Esophagus muscularis mucosa (tissue), 4 donors: Measurements from ENCODE around the gene ANGPTL4. TPM values are rescaled to one million over a fixed set of nuclear protein-coding genes. Genes with fewer than 3 reads are reported as not detected.

Experiments
- DNase-seq: peaks from one replicate; pipeline ENCODE4 v3.0.0-alpha.2; 2017; ENCODE audit errors: extremely low spot score
- H3K27ac ChIP-seq, 4 donors: fragments of 200-600 bp; sonication (generic); replicated peaks in 1 of 4; 1 replicate in 3 of 4; 2 replicates in 1 of 4; pipeline ENCODE4 v1.5.1; 2016 to 2019; ENCODE audit warnings: mild to moderate bottlenecking in 1 of 4
- H3K27me3 ChIP-seq, 4 donors: fragments of 200-600 bp; sonication (generic); one replicate each; pipeline versions ENCODE4 v1.5.1 to v1.6.0; 2016 to 2019
- H3K36me3 ChIP-seq, 4 donors: fragments of 200-600 bp; sonication (generic); one replicate each; pipeline ENCODE4 v1.5.1; 2016 to 2019
- H3K4me1 ChIP-seq, 4 donors: fragments of 200-600 bp; sonication (generic); one replicate each; pipeline ENCODE4 v1.5.1; 2016 to 2019
- H3K4me3 ChIP-seq, 4 donors: fragments of 200-600 bp; sonication (generic); 1 replicate in 2 of 4; 2 replicates in 2 of 4; pipeline ENCODE4 v1.5.1; 2016 to 2019; ENCODE audit warnings: mild to moderate bottlenecking in 4 of 4, moderate library complexity in 1 of 4
- H3K9me3 ChIP-seq, 4 donors: fragments of 200-600 bp; sonication (generic); 1 replicate in 3 of 4; 2 replicates in 1 of 4; pipeline ENCODE4 v1.5.1; 2016 to 2019
- EP300 ChIP-seq: sonication (generic); formaldehyde crosslinking; IDR thresholded peaks from one replicate; pipeline ENCODE4 v1.6.1; 2017; ENCODE audit warnings: antibody characterized with exemption
- POLR2A ChIP-seq: fragments of 450-650 bp; IDR thresholded peaks from one replicate; pipeline ENCODE4 v1.6.1; 2017; ENCODE audit warnings: antibody characterized with exemption, moderate library complexity, mild to moderate bottlenecking, low read depth
- POLR2AphosphoS5 ChIP-seq, 2 donors: sonication (generic); formaldehyde crosslinking; IDR thresholded peaks; one replicate each; pipeline ENCODE4 v1.6.1; 2017; ENCODE audit warnings: antibody characterized with exemption in 2 of 2
- WGBS: methylation state at CpG from one replicate; pipeline ENCODE4 v1.1.5; 2018; 5-methylcytosine and 5-hydroxymethylcytosine counted together
- intact Hi-C: fragments of 100-400 bp; cut with DNase I; formaldehyde crosslinking; loops from one replicate; pipeline ENCODE4 v1.15.1; 2023
- total RNA-seq, 4 donors: library from RNA; depleted of rRNA; stranded (reverse); fragments of >200 nt; gene quantifications; one replicate each; pipeline versions ENCODE4 v1.1.0 to v1.2.1, GENCODE V29; 2016
- TF ChIP-seq, protein P1 (sequence below), 3 experiments: fragments of 200-600 bp in 2 of 3; fragments of 450-650 bp in 1 of 3; sonication (generic) in 2 of 3; IDR thresholded peaks; one replicate each; pipeline ENCODE4 v1.5.1; 2017 to 2019; ENCODE audit warnings: antibody characterized with exemption in 3 of 3, mild to moderate bottlenecking in 2 of 3, moderate library complexity in 1 of 3

ANGPTL4 gene
- total RNA-seq, 4 donors from 2014 or later = 3.7 to 37.9 (median 22.6) TPM

DNA sequence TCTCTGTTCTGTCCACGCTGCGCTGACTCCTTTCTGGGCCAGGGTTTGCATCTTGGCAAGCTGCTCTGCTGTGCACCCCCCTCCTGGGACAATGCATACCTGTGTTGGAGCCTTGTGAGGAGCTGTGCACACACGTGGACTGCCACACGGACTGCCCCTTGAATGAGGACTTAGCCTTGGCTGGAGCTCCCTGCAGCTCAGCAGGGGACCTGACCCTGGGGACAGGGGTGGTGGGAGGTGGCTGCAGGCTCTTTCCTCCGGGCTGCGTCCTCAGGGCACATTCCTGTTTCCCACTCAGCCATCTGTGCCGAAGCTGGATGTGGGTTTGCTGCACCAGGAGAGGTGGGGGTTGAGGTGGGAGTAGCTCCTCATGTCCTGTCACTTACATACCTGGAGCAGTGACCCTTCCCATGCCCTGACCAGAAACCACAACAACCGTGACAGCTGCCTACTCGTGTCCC, 34.4 kb downstream of the ANGPTL4 start:
- no peaks in the 10 kb centered on the region for H3K9me3 ChIP-seq
- WGBS = 71% methylated on average over 7 of the region's 9 CpGs
- TF ChIP-seq EP300 = no peak
- TF ChIP-seq, protein P1, sequence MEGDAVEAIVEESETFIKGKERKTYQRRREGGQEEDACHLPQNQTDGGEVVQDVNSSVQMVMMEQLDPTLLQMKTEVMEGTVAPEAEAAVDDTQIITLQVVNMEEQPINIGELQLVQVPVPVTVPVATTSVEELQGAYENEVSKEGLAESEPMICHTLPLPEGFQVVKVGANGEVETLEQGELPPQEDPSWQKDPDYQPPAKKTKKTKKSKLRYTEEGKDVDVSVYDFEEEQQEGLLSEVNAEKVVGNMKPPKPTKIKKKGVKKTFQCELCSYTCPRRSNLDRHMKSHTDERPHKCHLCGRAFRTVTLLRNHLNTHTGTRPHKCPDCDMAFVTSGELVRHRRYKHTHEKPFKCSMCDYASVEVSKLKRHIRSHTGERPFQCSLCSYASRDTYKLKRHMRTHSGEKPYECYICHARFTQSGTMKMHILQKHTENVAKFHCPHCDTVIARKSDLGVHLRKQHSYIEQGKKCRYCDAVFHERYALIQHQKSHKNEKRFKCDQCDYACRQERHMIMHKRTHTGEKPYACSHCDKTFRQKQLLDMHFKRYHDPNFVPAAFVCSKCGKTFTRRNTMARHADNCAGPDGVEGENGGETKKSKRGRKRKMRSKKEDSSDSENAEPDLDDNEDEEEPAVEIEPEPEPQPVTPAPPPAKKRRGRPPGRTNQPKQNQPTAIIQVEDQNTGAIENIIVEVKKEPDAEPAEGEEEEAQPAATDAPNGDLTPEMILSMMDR (IDR thresholded peaks at IDR 0.05) = no peak
- no peak for TF ChIP-seq POLR2AphosphoS5 (IDR thresholded peaks at IDR 0.05)
- no peak for TF ChIP-seq POLR2A
- no peaks in the 10 kb centered on the region for H3K27me3 ChIP-seq
- intact Hi-C loops = no loop called here
- H3K4me3 ChIP-seq = no peak overlapping the region
- H3K4me1 ChIP-seq = peaks cover 51 to 59% (median 53%) of the 10 kb centered on the region in 4 donors
- H3K36me3 ChIP-seq = peaks cover 19 to 44% (median 42%) of the 10 kb centered on the region in 4 donors
- no peak for DNase-seq
- H3K27ac ChIP-seq = peak overlapping the region in 1 of 4 donors; percentile 38

DNA sequence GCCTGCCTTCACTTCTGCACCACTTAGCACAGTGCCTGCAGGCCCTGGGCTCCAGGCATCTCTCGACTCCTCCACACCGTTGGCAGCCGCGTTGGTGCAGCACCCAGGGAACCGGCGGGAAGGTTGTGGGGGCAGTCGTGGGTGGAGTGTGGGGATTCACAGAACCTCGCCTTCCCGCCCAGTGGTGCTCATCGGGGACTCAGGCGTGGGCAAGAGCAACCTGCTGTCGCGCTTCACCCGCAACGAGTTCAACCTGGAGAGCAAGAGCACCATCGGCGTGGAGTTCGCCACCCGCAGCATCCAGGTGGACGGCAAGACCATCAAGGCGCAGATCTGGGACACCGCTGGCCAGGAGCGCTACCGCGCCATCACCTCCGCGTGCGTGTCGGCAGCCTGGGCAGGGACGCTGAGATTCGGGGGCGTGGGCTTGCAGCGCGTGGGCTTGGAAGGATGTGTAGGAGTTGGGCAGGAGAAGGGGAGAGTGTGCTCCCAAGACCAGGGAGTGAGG, 35.8 kb downstream of the ANGPTL4 start:
- no peak for DNase-seq
- 96% methylated on average over 27 of the region's 34 CpGs for WGBS
- Histone ChIP-seq H3K4me1 (peaks cover 37 to 49% (median 39%) of the 10 kb centered on the region in 4 donors), H3K27ac (no peak overlapping the region), H3K36me3 (peaks cover 29 to 57% (median 56%) of the 10 kb centered on the region in 4 donors), H3K27me3 (no peaks in the 10 kb centered on the region), H3K9me3 (no peaks in the 10 kb centered on the region), H3K4me3 (no peak overlapping the region)
- intact Hi-C loops = no loop called here
- TF ChIP-seq POLR2AphosphoS5 (IDR thresholded peaks at IDR 0.05) = no peak
- TF ChIP-seq, protein P1 (IDR thresholded peaks at IDR 0.05) = no peak
- TF ChIP-seq EP300 = no peak
- TF ChIP-seq POLR2A = no peak

DNA sequence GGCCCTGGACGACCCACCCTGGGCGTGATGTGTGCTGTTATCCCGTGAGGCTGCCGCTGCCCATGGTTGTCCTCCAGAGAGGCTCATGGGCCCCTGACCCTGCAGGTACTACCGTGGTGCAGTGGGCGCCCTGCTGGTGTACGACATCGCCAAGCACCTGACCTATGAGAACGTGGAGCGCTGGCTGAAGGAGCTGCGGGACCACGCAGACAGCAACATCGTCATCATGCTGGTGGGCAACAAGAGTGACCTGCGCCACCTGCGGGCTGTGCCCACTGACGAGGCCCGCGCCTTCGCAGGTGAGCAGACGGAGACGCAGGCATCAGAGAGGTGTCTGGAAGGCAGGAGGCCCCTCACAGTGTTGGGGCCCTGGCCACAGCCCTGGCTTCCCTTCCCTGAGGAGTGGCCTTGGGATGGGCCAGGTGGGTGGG, 38.0 kb downstream of the ANGPTL4 start:
- intact Hi-C loops = no loop called here
- DNase-seq = no peak
- Histone ChIP-seq H3K27ac (no peak overlapping the region), H3K36me3 (peaks cover 34 to 75% (median 64%) of the 10 kb centered on the region in 4 donors), H3K4me1 (peaks cover 16 to 31% (median 18%) of the 10 kb centered on the region in 4 donors), H3K27me3 (no peaks in the 10 kb centered on the region), H3K9me3 (no peaks in the 10 kb centered on the region), H3K4me3 (no peak overlapping the region)
- TF ChIP-seq EP300 (no peak), POLR2A (no peak), POLR2AphosphoS5 (IDR thresholded peaks at IDR 0.05) (no peak)
- TF ChIP-seq, protein P1 (IDR thresholded peaks at IDR 0.05) = no peak
- WGBS = 97% methylated on average over 15 of the region's 21 CpGs

DNA sequence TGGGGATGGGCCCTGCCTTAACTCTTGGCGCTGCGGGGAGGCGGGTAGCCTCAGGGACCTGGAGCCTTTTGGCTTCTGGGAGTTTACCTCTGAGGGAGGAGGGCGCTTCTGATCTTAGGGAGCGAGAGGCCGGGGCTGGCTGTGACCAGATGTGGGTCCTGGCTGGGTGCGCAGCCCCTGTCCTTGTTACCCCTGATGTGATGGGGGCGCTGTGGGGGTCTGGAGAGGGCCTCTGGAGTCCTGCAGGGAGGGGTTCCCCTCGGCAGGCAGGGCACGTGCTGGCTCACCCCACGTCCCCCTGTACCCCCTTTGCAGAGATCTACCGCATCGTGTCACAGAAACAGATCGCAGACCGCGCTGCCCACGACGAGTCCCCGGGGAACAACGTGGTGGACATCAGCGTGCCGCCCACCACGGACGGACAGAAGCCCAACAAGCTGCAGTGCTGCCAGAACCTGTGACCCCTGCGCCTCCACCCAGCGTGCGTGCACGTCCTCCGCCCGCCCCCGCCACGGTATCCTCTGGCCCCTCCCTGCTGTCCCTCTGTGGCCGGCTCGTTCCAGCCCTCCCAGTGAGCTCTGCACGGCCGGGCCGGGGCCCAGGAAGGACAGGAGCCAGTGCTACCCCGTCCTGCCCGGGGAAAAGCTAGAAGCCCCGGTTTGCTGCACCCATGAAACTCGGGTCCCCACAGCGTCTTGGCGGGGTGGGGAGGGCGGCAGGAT, 39.3 kb downstream of the ANGPTL4 start:
- H3K27ac ChIP-seq = no peak overlapping the region
- TF ChIP-seq EP300 = no peak
- TF ChIP-seq POLR2A = no peak
- TF ChIP-seq POLR2AphosphoS5 (IDR thresholded peaks at IDR 0.05) = no peak
- TF ChIP-seq, protein P1 (IDR thresholded peaks at IDR 0.05) = no peak
- intact Hi-C loops = no loop called here
- 84% methylated on average over 24 of the region's 44 CpGs for WGBS
- no peaks in the 10 kb centered on the region for H3K9me3 ChIP-seq
- DNase-seq = no peak
- no peak overlapping the region for H3K4me3 ChIP-seq
- H3K36me3 ChIP-seq = peaks cover 34 to 75% (median 62%) of the 10 kb centered on the region in 4 donors
- no peaks in the 10 kb centered on the region for H3K27me3 ChIP-seq
- peaks cover 3 to 19% (median 6%) of the 10 kb centered on the region in 4 donors for H3K4me1 ChIP-seq
